Right hindlimb (tissue), 1 donor: ENCODE data around the gene MBD5.

ENCODE experiments used
- DNase-seq: peaks from one replicate; pipeline ENCODE4 v3.0.0-alpha.2; 2018

Gene MBD5

GRCh38 chr2:148486655-148487054 is 465.8 kb downstream of the MBD5 start:
- DNase-seq = no peak

- no peak for DNase-seq
Measured at GRCh38 chr2:148487439-148487838, 466.5 kb downstream of the MBD5 start.

- DNase-seq = no peak
Measured at GRCh38 chr2:148490840-148491439, 470.0 kb downstream of the MBD5 start.

GRCh38 chr2:148493822-148494563 is 473.1 kb downstream of the MBD5 start:
- no peak for DNase-seq

GRCh38 chr2:148495586-148495985 is 474.7 kb downstream of the MBD5 start:
- no peak for DNase-seq

GRCh38 chr2:148501545-148501944 is 480.7 kb downstream of the MBD5 start:
- DNase-seq = no peak

- DNase-seq = no peak
Measured at GRCh38 chr2:148503516-148503915, 482.6 kb downstream of the MBD5 start.

GRCh38 chr2:148507970-148508369 is 487.1 kb downstream of the MBD5 start:
- DNase-seq = no peak

- DNase-seq = no peak
Measured at GRCh38 chr2:148508878-148509287, 488.0 kb downstream of the MBD5 start.

GRCh38 chr2:148509288-148509902 is 488.5 kb downstream of the MBD5 start:
- DNase-seq = peak; percentile 78

- DNase-seq = no peak
Measured at GRCh38 chr2:148511883-148512282, 491.0 kb downstream of the MBD5 start.

GRCh38 chr2:148512501-148512900 is 491.6 kb downstream of the MBD5 start:
- DNase-seq = no peak

- no peak for DNase-seq
Measured at GRCh38 chr2:148513427-148513826, 492.5 kb downstream of the MBD5 start.

GRCh38 chr2:148515120-148515519 is 494.2 kb downstream of the MBD5 start:
- no peak for DNase-seq

- DNase-seq = no peak
Measured at GRCh38 chr2:148515976-148516375, 495.1 kb downstream of the MBD5 start.

- no peak for DNase-seq
Measured at GRCh38 chr2:148517296-148517695, 496.4 kb downstream of the MBD5 start.

- DNase-seq = no peak
Measured at GRCh38 chr2:148517822-148518221, 496.9 kb downstream of the MBD5 start.

GRCh38 chr2:148519013-148519412 is 498.1 kb downstream of the MBD5 start:
- no peak for DNase-seq

GRCh38 chr2:148521181-148521580 is 500.3 kb downstream of the MBD5 start:
- no peak for DNase-seq

GRCh38 chr2:148523315-148523714 is 502.4 kb downstream of the MBD5 start:
- DNase-seq = no peak

- no peak for DNase-seq
Measured at GRCh38 chr2:148524519-148524919, 503.6 kb downstream of the MBD5 start.

GRCh38 chr2:148525130-148525529 is 504.2 kb downstream of the MBD5 start:
- DNase-seq = no peak

- DNase-seq = no peak
Measured at GRCh38 chr2:148526509-148527346, 505.8 kb downstream of the MBD5 start.
